Upper lobe of left lung (tissue), 6 donors: ENCODE data around the gene PCDHAC2. TPM values are rescaled to one million over a fixed set of nuclear protein-coding genes. Genes with fewer than 3 reads are reported as not detected.

Source experiments
- ATAC-seq, 2 donors: fragments of 200-7000 bp; cut with Tn5 transposase; one replicate each; pipeline ENCODE4 v1.9.1; 2022; ENCODE audit warnings: mild to moderate bottlenecking in 2 of 2, moderate library complexity in 2 of 2; ENCODE audit not compliant: low FRiP score in 2 of 2
- DNase-seq, 2 donors: peaks; one replicate each; pipeline ENCODE4 v3.0.0-alpha.2; 2019 to 2020
- H3K27ac ChIP-seq, 4 donors: fragments of 200-600 bp; sonication (generic); one replicate each; pipeline ENCODE4 v1.5.1; 2016 to 2019
- H3K27me3 ChIP-seq, 4 donors: fragments of 200-600 bp; sonication (generic); one replicate each; pipeline ENCODE4 v1.5.1; 2017 to 2019
- H3K36me3 ChIP-seq, 4 donors: fragments of 200-600 bp; sonication (generic); one replicate each; pipeline ENCODE4 v1.5.1; 2016 to 2019
- H3K4me1 ChIP-seq, 4 donors: fragments of 200-600 bp; sonication (generic); one replicate each; pipeline ENCODE4 v1.5.1; 2018 to 2019
- H3K4me3 ChIP-seq, 4 donors: fragments of 200-600 bp; sonication (generic); one replicate each; pipeline ENCODE4 v1.5.1; 2017 to 2019; ENCODE audit warnings: mild to moderate bottlenecking in 2 of 4, moderate library complexity in 1 of 4
- H3K9me3 ChIP-seq, 4 donors: fragments of 200-600 bp; sonication (generic); one replicate each; pipeline ENCODE4 v1.5.1; 2018 to 2019
- EP300 ChIP-seq, 4 donors: sonication (generic); formaldehyde crosslinking; IDR thresholded peaks; one replicate each; pipeline ENCODE4 v1.5.1; 2017; ENCODE audit warnings: antibody characterized with exemption in 4 of 4, control low read depth in 2 of 4
- POLR2A ChIP-seq, 4 donors: fragments of 450-650 bp; IDR thresholded peaks; one replicate each; pipeline ENCODE4 v1.5.1; 2016 to 2017; ENCODE audit warnings: antibody characterized with exemption in 4 of 4, mild to moderate bottlenecking in 2 of 4
- POLR2AphosphoS5 ChIP-seq, 2 donors: sonication (generic); formaldehyde crosslinking; IDR thresholded peaks; one replicate each; pipeline ENCODE4 v1.5.1; 2017; ENCODE audit warnings: antibody characterized with exemption in 2 of 2
- WGBS, 2 donors: methylation state at CpG; one replicate each; pipeline ENCODE4 v1.1.5; 2017 to 2018; 5-methylcytosine and 5-hydroxymethylcytosine counted together
- total RNA-seq, 6 donors: library from RNA; depleted of rRNA in 4 of 6; stranded (reverse); fragments of >200 nt in 4 of 6; gene quantifications; one replicate each; pipeline versions ENCODE4 v1.1.0 to v1.2.1, GENCODE V29; 2016 to 2021
- TF ChIP-seq, protein P1 (sequence below), 6 experiments: fragments of 450-650 bp in 4 of 6; fragments of 200-600 bp in 2 of 6; sonication (generic) in 2 of 6; IDR thresholded peaks; one replicate each; pipeline ENCODE4 v1.5.1; 2016 to 2019; ENCODE audit warnings: antibody characterized with exemption in 6 of 6
- donor health status: DM: no; HTN: no; CAD: no; lungs with moderate emphysema.
- donor health status: DM: no; HTN: yes; CAD: no; lungs with severe emphysema.

Gene PCDHAC2
- total RNA-seq, 6 donors from 2014 or later, result 5.4 to 23.0 (median 10.6) TPM

DNA sequence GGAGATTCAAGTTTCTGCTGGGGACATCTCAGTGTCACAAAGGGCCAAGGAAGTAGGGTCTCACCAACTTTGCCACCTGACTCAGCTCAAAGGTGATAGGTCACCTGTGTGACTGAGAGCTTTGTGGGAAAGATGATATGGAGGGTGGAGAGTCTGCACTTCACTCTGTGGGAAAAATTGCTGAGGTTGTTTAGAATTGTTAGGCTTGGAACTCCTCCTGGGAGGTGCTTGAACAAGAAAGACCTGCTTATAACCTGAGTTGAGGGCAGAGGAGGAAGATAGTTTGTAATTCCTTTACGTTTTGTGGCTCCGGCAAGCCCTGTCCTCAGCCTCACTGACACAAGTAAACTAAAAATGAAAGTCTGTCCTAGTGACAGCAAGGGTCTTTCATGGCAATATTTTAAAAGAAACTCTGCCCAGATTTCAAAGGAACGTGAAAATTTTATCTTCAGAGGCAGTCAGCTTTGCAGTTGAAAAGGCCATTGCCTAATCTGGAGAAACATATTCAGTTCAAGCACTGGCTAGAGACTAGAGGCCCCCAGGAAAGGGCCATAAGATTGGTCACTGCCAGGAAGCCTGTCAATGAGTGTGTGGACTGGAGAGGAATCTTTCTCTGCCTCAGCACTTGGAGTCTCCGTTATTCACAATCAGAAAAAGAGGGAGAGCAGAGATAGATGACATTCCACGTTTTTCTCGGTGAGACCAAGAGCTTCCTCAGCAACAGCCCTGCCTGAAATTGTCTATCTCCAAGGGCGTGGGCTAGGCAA is 23.2 kb downstream of the PCDHAC2 start:
- Histone ChIP-seq H3K9me3 (no peaks in the 10 kb centered on the region), H3K36me3 (no peaks in the 10 kb centered on the region), H3K4me3 (no peak overlapping the region), H3K27ac (peak overlapping the region; percentile 13 to 57 (median 32)), H3K4me1 (peaks cover 0 to 10% (median 4%) of the 10 kb centered on the region in 4 donors), H3K27me3 (no peaks in the 10 kb centered on the region)
- 54 to 55% methylated on average over 7 of the region's 7 CpGs for WGBS, 2 donors
- ATAC-seq (peak in 1 of 2 donors; percentile 23), DNase-seq (peak in 1 of 2 donors; percentile 30)
- TF ChIP-seq POLR2AphosphoS5 (IDR thresholded peaks at IDR 0.05) (no peak), POLR2A (IDR thresholded peaks at IDR 0.05) (no peak), EP300 (IDR thresholded peaks at IDR 0.05) (no peak)
- TF ChIP-seq, protein P1, sequence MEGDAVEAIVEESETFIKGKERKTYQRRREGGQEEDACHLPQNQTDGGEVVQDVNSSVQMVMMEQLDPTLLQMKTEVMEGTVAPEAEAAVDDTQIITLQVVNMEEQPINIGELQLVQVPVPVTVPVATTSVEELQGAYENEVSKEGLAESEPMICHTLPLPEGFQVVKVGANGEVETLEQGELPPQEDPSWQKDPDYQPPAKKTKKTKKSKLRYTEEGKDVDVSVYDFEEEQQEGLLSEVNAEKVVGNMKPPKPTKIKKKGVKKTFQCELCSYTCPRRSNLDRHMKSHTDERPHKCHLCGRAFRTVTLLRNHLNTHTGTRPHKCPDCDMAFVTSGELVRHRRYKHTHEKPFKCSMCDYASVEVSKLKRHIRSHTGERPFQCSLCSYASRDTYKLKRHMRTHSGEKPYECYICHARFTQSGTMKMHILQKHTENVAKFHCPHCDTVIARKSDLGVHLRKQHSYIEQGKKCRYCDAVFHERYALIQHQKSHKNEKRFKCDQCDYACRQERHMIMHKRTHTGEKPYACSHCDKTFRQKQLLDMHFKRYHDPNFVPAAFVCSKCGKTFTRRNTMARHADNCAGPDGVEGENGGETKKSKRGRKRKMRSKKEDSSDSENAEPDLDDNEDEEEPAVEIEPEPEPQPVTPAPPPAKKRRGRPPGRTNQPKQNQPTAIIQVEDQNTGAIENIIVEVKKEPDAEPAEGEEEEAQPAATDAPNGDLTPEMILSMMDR (IDR thresholded peaks at IDR 0.05), result no peak

DNA sequence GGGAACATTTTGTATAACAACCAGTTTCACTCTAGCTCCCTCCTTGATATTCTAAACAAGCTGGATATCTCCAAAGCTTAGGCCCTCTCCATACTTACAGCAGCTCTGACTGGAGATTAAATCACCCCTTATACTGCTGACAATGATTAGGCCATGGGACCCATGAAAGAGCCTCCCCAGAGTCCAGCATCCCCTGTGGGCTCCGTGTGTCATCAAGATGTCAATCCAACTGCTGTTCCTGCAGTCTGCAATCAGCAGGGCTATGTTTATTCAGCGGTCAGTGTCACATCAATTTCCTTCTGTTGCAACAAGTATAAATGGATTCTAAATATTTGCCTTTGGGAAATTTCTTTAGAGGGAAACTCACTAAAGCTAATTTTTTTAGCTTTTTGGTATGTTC is 26.6 kb downstream of the PCDHAC2 start:
- TF ChIP-seq POLR2AphosphoS5 (IDR thresholded peaks at IDR 0.05) (no peak), EP300 (IDR thresholded peaks at IDR 0.05) (no peak), POLR2A (IDR thresholded peaks at IDR 0.05) (no peak)
- TF ChIP-seq, protein P1 (IDR thresholded peaks at IDR 0.05), result no peak

DNA sequence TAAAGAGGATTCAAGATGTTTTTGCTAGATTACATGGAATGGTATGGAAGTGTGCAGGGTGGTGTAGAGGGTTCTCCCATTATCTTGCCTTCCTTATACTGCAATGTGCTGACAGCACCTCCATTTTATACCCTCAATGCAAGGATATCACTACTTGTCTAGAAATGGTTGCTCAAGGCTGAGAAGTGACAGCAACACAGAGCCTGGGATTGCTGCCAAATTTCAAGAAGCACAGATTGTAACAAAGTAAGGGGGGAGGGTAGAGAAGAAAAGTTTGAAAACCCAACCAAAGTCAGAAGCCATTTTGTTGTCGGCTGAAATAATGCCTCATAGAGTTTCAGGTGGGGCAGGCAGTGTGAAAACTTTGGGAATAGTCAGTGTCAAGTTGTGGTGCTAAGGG is 29.8 kb downstream of the PCDHAC2 start:
- DNase-seq (peak in 1 of 2 donors; percentile 38), ATAC-seq (no peak)
- Histone ChIP-seq H3K36me3 (no peaks in the 10 kb centered on the region), H3K4me1 (peaks cover 0 to 9% (median 4%) of the 10 kb centered on the region in 4 donors), H3K4me3 (no peak overlapping the region), H3K27ac (no peak overlapping the region), H3K9me3 (no peaks in the 10 kb centered on the region), H3K27me3 (no peaks in the 10 kb centered on the region)
- WGBS, 2 donors, result 64 to 77% methylated on average over 1 of the region's 1 CpG
- TF ChIP-seq EP300 (IDR thresholded peaks at IDR 0.05) (no peak), POLR2A (IDR thresholded peaks at IDR 0.05) (no peak), POLR2AphosphoS5 (IDR thresholded peaks at IDR 0.05) (no peak)
- TF ChIP-seq, protein P1 (IDR thresholded peaks at IDR 0.05), result no peak

More for the DNA sequence above, 26.6 kb downstream of the PCDHAC2 start:
- Histone ChIP-seq H3K4me3 (no peak overlapping the region), H3K36me3 (no peaks in the 10 kb centered on the region), H3K9me3 (no peaks in the 10 kb centered on the region), H3K4me1 (peaks cover 0 to 14% (median 6%) of the 10 kb centered on the region in 4 donors), H3K27me3 (no peaks in the 10 kb centered on the region), H3K27ac (no peak overlapping the region)
- 52 to 79% methylated on average over 2 of the region's 2 CpGs for WGBS, 2 donors
- ATAC-seq, result no peak
- no peak for DNase-seq

DNA sequence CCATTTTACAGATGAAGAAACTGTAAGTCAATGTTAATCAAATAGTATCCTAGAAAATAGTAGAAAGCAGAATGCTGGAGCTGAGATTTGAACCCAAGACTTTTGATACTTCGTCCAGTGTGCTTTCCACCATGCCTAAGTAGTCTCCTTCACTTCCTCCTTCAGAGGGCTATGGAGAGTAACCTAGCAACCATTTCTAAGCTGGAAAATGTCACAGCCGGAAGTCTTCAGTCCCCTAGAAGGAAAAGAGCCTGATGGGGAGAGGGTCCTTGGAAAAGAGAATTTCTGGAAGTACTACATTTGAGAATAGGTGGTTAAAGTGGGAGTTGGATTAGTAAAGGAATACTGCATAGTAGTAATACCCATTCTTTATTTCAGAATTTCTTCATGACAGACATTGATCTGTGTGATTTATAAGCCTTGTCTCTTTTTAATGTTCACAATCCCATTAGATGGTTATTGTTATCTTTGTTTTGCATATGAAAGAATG is 32.7 kb downstream of the PCDHAC2 start:
- DNase-seq (no peak), ATAC-seq (no peak)
- H3K4me3 ChIP-seq, result no peak overlapping the region
- WGBS, 2 donors, result 76 to 82% methylated on average over 2 of the region's 2 CpGs
- H3K27ac ChIP-seq, result no peak overlapping the region
- no peaks in the 10 kb centered on the region for H3K36me3 ChIP-seq
- no peaks in the 10 kb centered on the region for H3K9me3 ChIP-seq
- TF ChIP-seq POLR2A (IDR thresholded peaks at IDR 0.05) (no peak), POLR2AphosphoS5 (IDR thresholded peaks at IDR 0.05) (no peak), EP300 (IDR thresholded peaks at IDR 0.05) (no peak)
- TF ChIP-seq, protein P1 (IDR thresholded peaks at IDR 0.05), result no peak
- peaks cover 7 to 31% (median 19%) of the 10 kb centered on the region in 4 donors for H3K4me1 ChIP-seq
- no peaks in the 10 kb centered on the region for H3K27me3 ChIP-seq
